AG09309 (cell line): ENCODE results near the gene FNIP2.

Experiments used
- DNase-seq: peaks from one replicate; pipeline ENCODE4 v3.0.0-alpha.2; 2010; ENCODE audit warnings: low read depth
- H3K4me3 ChIP-seq: 2 replicates; pipeline ENCODE4 v1.5.1; 2011; ENCODE audit warnings: mild to moderate bottlenecking, low read depth, low read length, moderate library complexity; ENCODE audit not compliant: control insufficient read depth
- CTCF ChIP-seq: IDR thresholded peaks from 2 replicates; pipeline ENCODE4 v1.5.1; 2011; ENCODE audit warnings: mild to moderate bottlenecking, low read depth, low read length, inconsistent platforms; ENCODE audit not compliant: insufficient read depth, control insufficient read depth; ENCODE audit errors: missing control alignments

The FNIP2 gene

GRCh38 chr4:158835226-158836001 is 66.6 kb downstream of the FNIP2 start:
- H3K4me3 ChIP-seq = no peak overlapping the region
- DNase-seq = no peak
- no peak for TF ChIP-seq CTCF

DNA sequence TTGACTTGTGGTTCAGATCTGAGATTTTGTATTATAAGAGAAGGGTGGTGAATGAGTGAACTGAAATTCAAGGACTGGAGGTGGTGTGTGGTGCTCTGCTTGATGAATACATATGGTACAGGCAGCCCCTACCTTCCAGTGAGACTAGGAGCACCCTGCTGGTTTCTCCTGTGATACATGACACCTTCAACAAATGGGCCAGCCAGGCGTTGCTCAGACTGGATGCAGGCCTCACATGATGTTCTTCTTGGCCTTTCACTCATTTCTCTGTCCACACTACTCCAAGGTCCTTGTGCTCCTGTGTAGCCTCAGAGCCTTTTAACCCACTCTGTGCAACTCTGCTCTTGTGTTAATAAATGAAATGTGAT is 67.2 kb downstream of the FNIP2 start:
- no peak for DNase-seq

GRCh38 chr4:158836828-158837449 is 68.1 kb downstream of the FNIP2 start:
- TF ChIP-seq CTCF = no peak
- H3K4me3 ChIP-seq = no peak overlapping the region
- no peak for DNase-seq

More for the DNA sequence above, 67.2 kb downstream of the FNIP2 start:
- TF ChIP-seq CTCF = no peak
- H3K4me3 ChIP-seq = no peak overlapping the region

GRCh38 chr4:158837527-158838141 is 68.8 kb downstream of the FNIP2 start:
- no peak for DNase-seq
- no peak for TF ChIP-seq CTCF
- no peak overlapping the region for H3K4me3 ChIP-seq

DNA sequence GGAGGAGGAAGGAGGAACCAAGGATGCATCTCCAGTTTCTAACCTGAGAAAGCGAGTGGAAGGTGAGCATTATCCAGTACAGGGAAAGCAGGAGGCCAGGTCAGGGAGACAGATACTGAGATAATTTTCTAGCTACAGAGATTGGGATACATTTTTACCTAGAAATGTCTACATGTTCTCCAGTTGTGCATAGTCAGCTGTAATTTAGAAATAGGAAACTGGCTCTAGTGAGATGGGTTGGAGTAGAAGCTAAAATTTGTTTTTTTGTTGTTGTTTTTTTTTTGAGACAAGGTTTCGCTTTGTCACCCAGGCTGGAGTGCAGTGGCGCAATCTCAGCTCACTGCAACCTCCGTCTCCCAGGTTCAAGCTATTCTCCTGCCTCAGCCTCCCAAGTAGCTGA is 71.3 kb downstream of the FNIP2 start:
- DNase-seq = no peak
- no peak for TF ChIP-seq CTCF
- H3K4me3 ChIP-seq = no peak overlapping the region

- no peak for DNase-seq
- H3K4me3 ChIP-seq = no peak overlapping the region
- TF ChIP-seq CTCF = no peak
Measured at GRCh38 chr4:158841540-158841939, 72.7 kb downstream of the FNIP2 start.
